Endothelial cell of umbilical vein (primary cell): ENCODE data around the gene CNR2. TPM values are rescaled to one million over a fixed set of nuclear protein-coding genes. Genes with fewer than 3 reads are reported as not detected.

ENCODE experiments used
- BruUV-seq: library from RNA; stranded (reverse); fragments of 400-500 nt; replicated peaks from 2 replicates; lab custom pipeline; 2021; lab: Mats Ljungman, UMichigan
- CTCF ChIA-PET: fragments of 300-600, 350-600 bp; sonication (Branson Sonifier 250); formaldehyde crosslinking; loops from one replicate; lab custom pipeline; 2021; ENCODE audit warnings: antibody characterized with exemption, inconsistent platforms; lab: Charles Lee
- POLR2A ChIA-PET: fragments of 300-600, 350-600 bp; sonication (Branson Sonifier 250); formaldehyde crosslinking; loops from one replicate; lab custom pipeline; 2021; ENCODE audit warnings: antibody characterized with exemption, inconsistent platforms; lab: Charles Lee
- DNase-seq: peaks from one replicate; pipeline ENCODE4 v3.0.0-alpha.2; 2011; ENCODE audit warnings: low read depth, low spot score
- FAIRE-seq: peaks from 2 replicates; lab custom pipeline; 2011; peaks lifted over from hg19 to GRCh38; lab: Jason Lieb, UNC
- H2AFZ ChIP-seq: 2 replicates; pipeline ENCODE4 v1.6.0; 2012; ENCODE audit warnings: low read depth, low read length, control low read depth, inconsistent platforms
- H3K27ac ChIP-seq: 2 replicates; pipeline ENCODE4 v1.5.1; 2011; ENCODE audit warnings: low read depth, mild to moderate bottlenecking, control low read depth, low read length, moderate library complexity; ENCODE audit not compliant: insufficient read depth
- H3K27me3 ChIP-seq, 2 experiments: 2 replicates each; pipeline versions ENCODE4 v1.6.0 to v1.6.1; 2011; ENCODE audit warnings: low read length in 2 of 2, mixed read lengths in 1 of 2; ENCODE audit not compliant: control insufficient read depth in 2 of 2, insufficient read depth in 2 of 2
- H3K36me3 ChIP-seq, 2 experiments: 2 replicates in 1 of 2; 3 replicates in 1 of 2; pipeline ENCODE4 v1.5.1; 2011; ENCODE audit warnings: low read length in 2 of 2, mild to moderate bottlenecking in 1 of 2, moderate library complexity in 1 of 2; ENCODE audit not compliant: control insufficient read depth in 2 of 2, insufficient read depth in 2 of 2; ENCODE audit errors: extremely low read depth in 1 of 2
- H3K4me1 ChIP-seq: 3 replicates; pipeline ENCODE4 v1.5.1; 2011; ENCODE audit warnings: mild to moderate bottlenecking, low read length; ENCODE audit not compliant: control insufficient read depth, insufficient read depth; ENCODE audit errors: extremely low read depth
- H3K4me2 ChIP-seq: 2 replicates; pipeline ENCODE4 v1.6.1; 2011; ENCODE audit warnings: low read length, control low read depth, mixed read lengths; ENCODE audit not compliant: insufficient read depth
- H3K4me3 ChIP-seq, 3 experiments: fragments of 200-600 bp in 1 of 3; sonication (generic), shearing (Covaris generic) in 1 of 3; replicated peaks in 1 of 3; 2 replicates each; pipeline ENCODE4 v1.5.1; 2011 to 2016; ENCODE audit warnings: control low read depth in 3 of 3, low read length in 3 of 3, mild to moderate bottlenecking in 2 of 3, inconsistent platforms in 1 of 3, low read depth in 1 of 3, moderate library complexity in 1 of 3; ENCODE audit not compliant: insufficient read depth in 1 of 3
- H3K79me2 ChIP-seq: 2 replicates; pipeline ENCODE4 v1.6.0; 2012; ENCODE audit warnings: low read length, inconsistent platforms; ENCODE audit not compliant: control insufficient read depth, insufficient read depth
- H3K9ac ChIP-seq: replicated peaks from 2 replicates; pipeline ENCODE3; 2011; ENCODE audit warnings: low read length, control low read depth; ENCODE audit not compliant: insufficient read depth; ENCODE audit errors: extremely low read depth
- H3K9me1 ChIP-seq: replicated peaks from 3 replicates; pipeline ENCODE4 v1.6.0; 2011; ENCODE audit warnings: mild to moderate bottlenecking, low read length; ENCODE audit not compliant: control insufficient read depth, insufficient read depth; ENCODE audit errors: extremely low read depth
- H3K9me3 ChIP-seq: replicated peaks from 2 replicates; pipeline ENCODE4 v1.5.1; 2012; ENCODE audit warnings: low read length, inconsistent platforms; ENCODE audit not compliant: control insufficient read depth, insufficient read depth
- H4K20me1 ChIP-seq: replicated peaks from 2 replicates; pipeline ENCODE3; 2011; ENCODE audit warnings: mild to moderate bottlenecking, low read length; ENCODE audit not compliant: control insufficient read depth, insufficient read depth; ENCODE audit errors: extremely low read depth
- CTCF ChIP-seq, 2 donors: IDR thresholded peaks; 1 replicate in 1 of 2; 2 replicates in 1 of 2; pipeline ENCODE4 v1.5.1; 2011; ENCODE audit warnings: low read length in 2 of 2, mild to moderate bottlenecking in 2 of 2, moderate library complexity in 2 of 2, control low read depth in 1 of 2, inconsistent platforms in 1 of 2, low read depth in 1 of 2; ENCODE audit not compliant: insufficient read depth in 1 of 2; ENCODE audit errors: extremely low read depth in 1 of 2
- EZH2 ChIP-seq: IDR thresholded peaks from 2 replicates; pipeline ENCODE4 v1.6.1; 2012; ENCODE audit warnings: borderline replicate concordance, low read depth, mild to moderate bottlenecking, moderate library complexity, low read length, inconsistent platforms; ENCODE audit not compliant: severe bottlenecking
- FOS ChIP-seq: IDR thresholded peaks from 2 replicates; pipeline ENCODE4 v1.6.1; 2011; ENCODE audit warnings: mild to moderate bottlenecking, low read length, moderate library complexity, borderline replicate concordance; ENCODE audit not compliant: insufficient read depth
- GATA2 ChIP-seq: IDR thresholded peaks from 2 replicates; pipeline ENCODE4 v1.7.0; 2011; ENCODE audit warnings: low read depth, mild to moderate bottlenecking, moderate library complexity, mixed read lengths, low read length; ENCODE audit not compliant: insufficient read length, insufficient read depth
- JUN ChIP-seq: IDR thresholded peaks from 2 replicates; pipeline ENCODE4 v1.6.1; 2011; ENCODE audit warnings: borderline replicate concordance, low read depth; ENCODE audit not compliant: insufficient read length, insufficient read depth
- MYC ChIP-seq: IDR thresholded peaks from one replicate; pipeline ENCODE4 v1.6.1; 2011; ENCODE audit warnings: mild to moderate bottlenecking, low read depth, low read length
- POLR2A ChIP-seq: IDR thresholded peaks from 2 replicates; pipeline ENCODE4 v1.6.1; 2012; ENCODE audit warnings: low read depth, mild to moderate bottlenecking, control low read depth, low read length
- POLR2AphosphoS5 ChIP-seq: IDR thresholded peaks from 2 replicates; pipeline ENCODE4 v1.6.1; 2012; ENCODE audit warnings: low read depth, mild to moderate bottlenecking, control low read depth, low read length, moderate library complexity; ENCODE audit not compliant: insufficient read depth
- dilution Hi-C: fragments of 300-500 bp; cut with MboI; formaldehyde crosslinking; loops from one replicate; pipeline ENCODE4 v1.15.0; 2019; ENCODE audit warnings: low sequenced_read_pairs; ENCODE audit not compliant: extremely low pct_ligation_motif_present
- intact Hi-C: fragments of 100-400 bp; cut with micrococcal nuclease; formaldehyde crosslinking; loops from one replicate; pipeline ENCODE4 v1.10.0; 2022
- polyA plus RNA-seq, 4 experiments: library from polyadenylated mRNA; depleted of rRNA in 3 of 4; stranded (reverse) in 3 of 4; unstranded in 1 of 4; fragments of >200 nt; gene quantifications; 2 replicates each; pipeline versions ENCODE4 v1.2.1 to v1.2.3, GENCODE V29; 2011 to 2012; ENCODE audit warnings: missing spikeins in 1 of 4
- total RNA-seq: library from RNA; stranded (reverse); gene quantifications from 2 replicates; pipeline ENCODE4 v1.2.3, GENCODE V29; 2021
- TF ChIP-seq, protein P1 (sequence below): IDR thresholded peaks from 2 replicates; pipeline ENCODE4 v1.6.1; 2011; ENCODE audit not compliant: insufficient read depth, insufficient read length

The CNR2 gene
- total and polyA plus RNA-seq, 2 donors (not counting 3 experiments of a cell fraction or from before 2014, with no cell fraction given) = not detected

- DNase-seq (no peak), FAIRE-seq (no peak)
- no peak overlapping the region for H3K4me2 ChIP-seq
- H4K20me1 ChIP-seq = no peaks in the 10 kb centered on the region
- H2AFZ ChIP-seq = no peak overlapping the region
- H3K4me3 ChIP-seq = no peak overlapping the region
- H3K79me2 ChIP-seq = no peaks in the 10 kb centered on the region
- intact Hi-C loops (no loop called here), dilution Hi-C loops (no loop called here)
- no peaks in the 10 kb centered on the region for H3K4me1 ChIP-seq
- ChIA-PET CTCF (no interaction called here), POLR2A (no interaction called here)
- TF ChIP-seq GATA2 (no peak), JUN (no peak), MYC (no peak), EZH2 (no peak), POLR2A (no peak), POLR2AphosphoS5 (no peak), FOS (no peak), CTCF (IDR thresholded peaks at IDR 0.05; ENCODE audit: extremely low read depth in 1 of 2, insufficient read depth in 1 of 2, low read depth in 1 of 2, low read length in 2 of 2) (no peak)
- TF ChIP-seq, protein P1, sequence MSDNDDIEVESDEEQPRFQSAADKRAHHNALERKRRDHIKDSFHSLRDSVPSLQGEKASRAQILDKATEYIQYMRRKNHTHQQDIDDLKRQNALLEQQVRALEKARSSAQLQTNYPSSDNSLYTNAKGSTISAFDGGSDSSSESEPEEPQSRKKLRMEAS = no peak
- H3K9me1 ChIP-seq = no peaks in the 10 kb centered on the region
- no peaks in the 10 kb centered on the region for H3K36me3 ChIP-seq
- no peak overlapping the region for H3K9ac ChIP-seq
- no peaks in the 10 kb centered on the region for H3K9me3 ChIP-seq
- H3K27ac ChIP-seq = no peak overlapping the region
- H3K27me3 ChIP-seq = peaks cover 0 to 2% of the 10 kb centered on the region in 2 experiments
- BruUV-seq = no TSS peak
Observed at GRCh38 chr1:23895082-23895481, 18.1 kb downstream of the CNR2 start.
